Fibroblast of pulmonary artery (primary cell): ENCODE results near the gene FOXD1.
"Not testable (repeated sequence)": the region's sequence is repeated elsewhere in the genome, so short reads cannot be mapped to it uniquely, and the experiment has no call there.

Source experiments
- DNase-seq: peaks from one replicate; pipeline ENCODE4 v3.0.0-alpha.2; 2010; ENCODE audit warnings: low read depth
- H3K4me3 ChIP-seq: replicated peaks from 2 replicates; pipeline ENCODE4 v1.5.1; 2011; ENCODE audit warnings: low read depth, mild to moderate bottlenecking, control low read depth, low read length, moderate library complexity
- CTCF ChIP-seq: IDR thresholded peaks from 2 replicates; pipeline ENCODE4 v1.5.1; 2011; ENCODE audit warnings: mild to moderate bottlenecking, control low read depth, low read length, inconsistent platforms; ENCODE audit errors: missing control alignments

The FOXD1 gene

GRCh38 chr5:73464016-73464745, 15.6 kb upstream of the FOXD1 start:
- peak; percentile 81 for DNase-seq
- no peak overlapping the region for H3K4me3 ChIP-seq
- TF ChIP-seq CTCF, result no peak

- DNase-seq, result no peak
- no peak for TF ChIP-seq CTCF
- no peak overlapping the region for H3K4me3 ChIP-seq
These were observed 11.6 kb upstream of the FOXD1 start for GRCh38 chr5:73460133-73460532.

GRCh38 chr5:73459366-73459765, 10.8 kb upstream of the FOXD1 start:
- TF ChIP-seq CTCF, result no peak
- no peak for DNase-seq
- H3K4me3 ChIP-seq, result no peak overlapping the region

- DNase-seq, result not testable (repeated sequence)
These were observed 7.9 kb upstream of the FOXD1 start for GRCh38 chr5:73456462-73456861.

GRCh38 chr5:73454379-73455036, 5.9 kb upstream of the FOXD1 start:
- DNase-seq, result peak; percentile 69
- no peak overlapping the region for H3K4me3 ChIP-seq
- peak; percentile 97 for TF ChIP-seq CTCF

More at GRCh38 chr5:73456462-73456861, 7.9 kb upstream of the FOXD1 start:
- not testable (repeated sequence) for H3K4me3 ChIP-seq

GRCh38 chr5:73452215-73452614, 3.6 kb upstream of the FOXD1 start:
- TF ChIP-seq CTCF, result no peak
- no peak overlapping the region for H3K4me3 ChIP-seq
- DNase-seq, result no peak

- DNase-seq, result peak; percentile 59
- peak; percentile 31 for TF ChIP-seq CTCF
- H3K4me3 ChIP-seq, result no peak overlapping the region
These were observed 2.9 kb upstream of the FOXD1 start for GRCh38 chr5:73451224-73452130.
